GM18505 (cell line): ENCODE measurements around the gene ARMC7.

Experiments used
- ATAC-seq: cut with Tn5 transposase; IDR thresholded peaks from one replicate; pipeline ENCODE4 v1.9.1; 2021; ENCODE audit not compliant: unreplicated experiment
- POLR2A ChIP-seq: IDR thresholded peaks from 4 replicates; pipeline ENCODE4 v1.6.1; 2011; ENCODE audit warnings: borderline replicate concordance; ENCODE audit not compliant: insufficient read depth, insufficient read length; ENCODE audit errors: extremely low read depth

Gene ARMC7

GRCh38 chr17:75103601-75104554 lies 5.9 kb upstream of the ARMC7 start:
- no peak for ATAC-seq

GRCh38 chr17:75105126-75106080 lies 4.4 kb upstream of the ARMC7 start:
- no peak for TF ChIP-seq POLR2A
- no peak for ATAC-seq

More at GRCh38 chr17:75103601-75104554, 5.9 kb upstream of the ARMC7 start:
- no peak for TF ChIP-seq POLR2A

GRCh38 chr17:75108193-75108592 lies 1.6 kb upstream of the ARMC7 start:
- no peak for ATAC-seq

DNA sequence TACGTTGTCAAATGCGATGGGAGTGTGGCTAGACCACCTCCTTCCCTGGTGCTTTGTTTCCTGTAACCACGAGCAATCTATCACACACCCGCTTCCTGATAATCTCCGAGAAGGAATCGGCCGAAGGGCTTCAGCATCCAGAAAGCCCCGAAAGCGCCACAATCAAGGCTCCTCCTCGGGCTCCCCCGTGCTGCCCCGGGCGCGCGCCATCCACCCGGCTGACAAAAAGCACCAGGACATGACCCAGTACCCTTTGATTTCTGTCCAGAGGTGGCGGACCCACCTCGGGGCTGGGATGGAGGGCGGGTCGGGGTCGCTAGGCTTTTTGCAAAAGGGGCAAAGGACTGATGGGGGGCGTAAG lies 743 bp upstream of the ARMC7 start:
- no peak for ATAC-seq
- TF ChIP-seq POLR2A, result no peak

More at GRCh38 chr17:75108193-75108592, 1.6 kb upstream of the ARMC7 start:
- TF ChIP-seq POLR2A, result no peak

GRCh38 chr17:75110234-75110937 lies 617 bp downstream of the ARMC7 start:
- no peak for ATAC-seq
- TF ChIP-seq POLR2A, result no peak

GRCh38 chr17:75111777-75112335 lies 2.1 kb downstream of the ARMC7 start:
- TF ChIP-seq POLR2A, result no peak
- no peak for ATAC-seq

GRCh38 chr17:75113798-75114551 lies 4.2 kb downstream of the ARMC7 start:
- no peak for ATAC-seq
- TF ChIP-seq POLR2A, result no peak

GRCh38 chr17:75114552-75115314 lies 5.0 kb downstream of the ARMC7 start:
- no peak for TF ChIP-seq POLR2A
- ATAC-seq, result no peak

GRCh38 chr17:75115555-75115954 lies 5.8 kb downstream of the ARMC7 start:
- ATAC-seq, result no peak
- no peak for TF ChIP-seq POLR2A

- ATAC-seq, result no peak
- TF ChIP-seq POLR2A, result no peak
These were observed 7.0 kb downstream of the ARMC7 start for GRCh38 chr17:75116737-75117136.

DNA sequence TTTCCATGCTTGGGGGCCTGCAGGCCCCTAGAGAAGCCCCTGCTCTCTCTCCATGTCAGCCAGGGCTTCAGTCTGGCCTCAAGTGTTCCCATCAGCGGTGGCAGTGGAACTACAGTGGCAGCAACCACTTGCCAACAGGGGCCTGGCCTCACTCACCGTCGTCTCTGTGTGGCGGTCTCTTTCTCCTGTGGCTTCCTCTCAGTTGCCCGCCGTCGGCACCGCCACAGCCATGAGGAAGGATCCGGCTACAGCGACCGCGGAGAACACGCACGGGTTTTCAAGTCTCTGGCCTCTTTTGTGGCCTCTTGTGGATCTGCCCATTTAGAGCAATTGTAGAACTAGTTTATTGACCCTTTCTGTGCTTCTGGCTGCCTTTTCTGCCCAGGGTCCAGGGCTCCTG lies 8.5 kb downstream of the ARMC7 start:
- no peak for TF ChIP-seq POLR2A
- ATAC-seq, result no peak
